B cell (primary cell): ENCODE results near the gene EPAS1. TPM values are rescaled to one million over a fixed set of nuclear protein-coding genes. Genes with fewer than 3 reads are reported as not detected.

Source experiments
- ATAC-seq: fragments of 200-7000 bp; cut with Tn5 transposase; one replicate; pipeline ENCODE4 v1.10.0; 2021; ENCODE audit warnings: low read depth, mild to moderate bottlenecking, moderate number of reproducible peaks, moderate library complexity
- CTCF ChIA-PET: fragments of 350-600 bp; sonication (Branson Sonifier 250); formaldehyde crosslinking; loops from one replicate; lab custom pipeline; 2021; ENCODE audit warnings: antibody characterized with exemption, inconsistent platforms; lab: Charles Lee
- POLR2A ChIA-PET: fragments of 350-600 bp; sonication (Branson Sonifier 250); formaldehyde crosslinking; loops from one replicate; lab custom pipeline; 2021; ENCODE audit warnings: antibody characterized with exemption; lab: Charles Lee
- DNase-seq: peaks from one replicate; pipeline ENCODE4 v3.0.0; 2013
- H2AFZ ChIP-seq: 2 replicates; pipeline ENCODE4 v1.6.1; 2012; ENCODE audit warnings: mild to moderate bottlenecking, low read depth, low read length; ENCODE audit not compliant: insufficient read depth, poor library complexity, severe bottlenecking
- H3K27ac ChIP-seq, 2 donors: 1 replicate in 1 of 2; 2 replicates in 1 of 2; pipeline ENCODE4 v1.5.1; 2012 to 2013; ENCODE audit warnings: low read length in 2 of 2, mild to moderate bottlenecking in 2 of 2, moderate library complexity in 1 of 2
- H3K27me3 ChIP-seq, 4 experiments: fragments of 200-600 bp in 1 of 4; sonication (generic) in 1 of 4; replicated peaks in 1 of 4; 1 replicate in 2 of 4; 2 replicates in 2 of 4; pipeline versions ENCODE4 v1.6.1 to v1.7.0; 2013 to 2016; ENCODE audit warnings: low read length in 3 of 4, mild to moderate bottlenecking in 2 of 4, mixed read lengths in 1 of 4, moderate library complexity in 1 of 4; ENCODE audit not compliant: insufficient read depth in 4 of 4, control insufficient read depth in 3 of 4; ENCODE audit errors: control extremely low read depth in 1 of 4
- H3K36me3 ChIP-seq, 2 experiments: replicated peaks in 1 of 2; 1 replicate in 1 of 2; 2 replicates in 1 of 2; pipeline versions ENCODE4 v1.6.1 to v1.7.1; 2013; ENCODE audit warnings: low read length in 1 of 2; ENCODE audit not compliant: insufficient read depth in 2 of 2, control insufficient read depth in 1 of 2; ENCODE audit errors: control extremely low read depth in 1 of 2, extremely low read depth in 1 of 2
- H3K4me1 ChIP-seq, 2 donors: fragments of 200-600 bp in 1 of 2; sonication (generic) in 1 of 2; 1 replicate in 1 of 2; 2 replicates in 1 of 2; pipeline versions ENCODE4 v1.5.1 to v1.6.1; 2013 to 2017; ENCODE audit warnings: low read length in 2 of 2; ENCODE audit not compliant: control insufficient read depth in 2 of 2, insufficient read depth in 2 of 2
- H3K4me2 ChIP-seq: replicated peaks from 2 replicates; pipeline ENCODE3; 2012; ENCODE audit warnings: mild to moderate bottlenecking, low read depth, low read length; ENCODE audit not compliant: poor library complexity, severe bottlenecking
- H3K4me3 ChIP-seq, 5 experiments: fragments of 200-600 bp in 1 of 5; sonication (generic) in 1 of 5; 1 replicate in 3 of 5; 2 replicates in 2 of 5; pipeline versions ENCODE4 v1.5.1 to v1.7.0; 2011 to 2016; ENCODE audit warnings: low read length in 4 of 5, mild to moderate bottlenecking in 4 of 5, low read depth in 2 of 5, control low read depth in 1 of 5, moderate library complexity in 1 of 5; ENCODE audit not compliant: insufficient read depth in 1 of 5; ENCODE audit errors: control extremely low read depth in 1 of 5, extremely low read depth in 1 of 5
- H3K79me2 ChIP-seq: fragments of 200-600 bp; sonication (generic); one replicate; pipeline ENCODE4 v1.6.0; 2016; ENCODE audit warnings: low read length; ENCODE audit not compliant: control insufficient read depth, insufficient read depth
- H3K9ac ChIP-seq: fragments of 200-600 bp; sonication (generic); 2 replicates; pipeline ENCODE4 v1.6.1; 2017; ENCODE audit warnings: mild to moderate bottlenecking, low read length, moderate library complexity
- H3K9me3 ChIP-seq, 3 donors: one replicate each; pipeline versions ENCODE4 v1.6.1 to v1.7.1; 2013; ENCODE audit warnings: low read length in 2 of 3; ENCODE audit not compliant: control insufficient read depth in 2 of 3, insufficient read depth in 1 of 3; ENCODE audit errors: control extremely low read depth in 1 of 3
- H4K20me1 ChIP-seq: 2 replicates; pipeline ENCODE4 v1.6.0; 2012; ENCODE audit warnings: mild to moderate bottlenecking, low read length; ENCODE audit not compliant: insufficient read depth, control insufficient read depth, poor library complexity, severe bottlenecking
- H3K27ac Mint-ChIP-seq: one replicate; pipeline ENCODE4 v1.8.0; 2021; ENCODE audit warnings: mixed read lengths
- H3K27me3 Mint-ChIP-seq: one replicate; pipeline ENCODE4 v1.8.0; 2021; ENCODE audit warnings: mixed read lengths
- H3K4me1 Mint-ChIP-seq: one replicate; pipeline ENCODE4 v1.8.0; 2021; ENCODE audit warnings: mixed read lengths
- H3K4me3 Mint-ChIP-seq: one replicate; pipeline ENCODE4 v1.8.0; 2021; ENCODE audit warnings: mixed read lengths
- H3K9me3 Mint-ChIP-seq: one replicate; pipeline ENCODE4 v1.8.0; 2022; ENCODE audit warnings: mixed read lengths; ENCODE audit not compliant: insufficient read depth
- CTCF ChIP-seq: fragments of 200-600 bp; IDR thresholded peaks from one replicate; pipeline ENCODE4 v1.8.0; 2022; ENCODE audit warnings: antibody characterized with exemption, mild to moderate bottlenecking
- EZH2 ChIP-seq: IDR thresholded peaks from 2 replicates; pipeline ENCODE4 v1.6.1; 2012; ENCODE audit warnings: borderline replicate concordance, low read depth, mild to moderate bottlenecking, moderate library complexity, low read length; ENCODE audit not compliant: insufficient read depth, poor library complexity, severe bottlenecking
- WGBS: methylation state at CpG from one replicate; pipeline ENCODE4 v1.1.5; 2013; ENCODE audit warnings: missing lambda C conversion rate; ENCODE audit not compliant: insufficient coverage; 5-methylcytosine and 5-hydroxymethylcytosine counted together
- intact Hi-C: fragments of 100-400 bp; cut with micrococcal nuclease; formaldehyde crosslinking; loops from one replicate; pipeline ENCODE4 v1.10.0; 2022
- polyA plus RNA-seq: library from polyadenylated mRNA; depleted of rRNA; stranded (reverse); fragments of >200 nt; gene quantifications from 2 replicates; pipeline ENCODE4 v1.2.3, GENCODE V29; 2012
- total RNA-seq, 2 donors: library from RNA; stranded (reverse); fragments of 120-200 nt in 1 of 2; gene quantifications; 1 replicate in 1 of 2; 2 replicates in 1 of 2; pipeline versions ENCODE4 v1.2.3 to v1.2.4, GENCODE V29; 2013 to 2022

The EPAS1 gene
- total and polyA plus RNA-seq, 2 donors (not counting 1 experiment from before 2014, with no cell fraction given): 0.06 to 0.37 TPM

DNA sequence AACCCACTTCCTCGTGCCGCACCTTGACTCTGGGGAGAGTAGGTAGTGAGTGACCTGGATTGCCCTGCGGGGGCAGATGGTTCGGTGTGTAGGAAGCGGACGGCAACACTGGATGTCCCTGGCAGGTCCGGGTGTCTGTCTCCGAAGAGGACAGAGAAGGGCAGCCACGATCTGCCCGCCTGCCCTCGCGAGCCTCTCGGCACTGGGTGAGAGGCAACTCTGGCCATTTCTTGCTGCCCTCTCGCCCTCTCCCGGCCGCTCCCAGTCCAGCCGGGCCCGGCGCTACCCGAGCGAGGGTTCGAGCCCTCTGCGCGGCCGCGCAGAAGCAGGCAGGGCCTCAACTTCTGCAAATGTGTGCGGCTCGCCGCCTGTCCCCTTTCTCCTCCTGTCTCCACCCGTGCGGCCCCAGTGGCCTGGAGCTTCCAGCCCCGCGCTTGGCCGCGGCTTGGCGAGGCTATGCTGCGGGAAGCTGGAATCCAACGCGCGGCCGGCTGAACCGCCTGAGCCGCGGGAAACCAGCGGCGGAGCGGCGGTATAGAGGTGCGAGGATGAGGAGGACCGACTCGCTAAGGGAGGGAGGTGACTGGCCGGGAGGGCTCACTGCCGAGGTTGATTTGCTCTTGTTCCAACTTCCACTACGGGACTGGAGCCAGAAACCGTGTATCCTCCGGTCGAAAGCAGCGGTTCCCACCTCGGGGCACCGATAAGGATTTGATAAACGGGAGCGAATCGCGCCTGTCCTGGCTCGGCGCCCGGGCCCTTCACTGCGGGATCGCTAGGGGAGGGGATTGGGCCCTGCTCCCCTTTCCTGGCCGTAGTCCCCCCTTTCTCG, 1.5 kb downstream of the EPAS1 start:
- peak overlapping the region; percentile 87 for H2AFZ ChIP-seq

More for the DNA sequence above, 1.5 kb downstream of the EPAS1 start:
- H3K4me3 ChIP-seq: peak overlapping the region; percentile 66 to 85 (median 71)
- DNase-seq: peak; percentile 65
- no peak for ATAC-seq
- no peaks in the 10 kb centered on the region for H3K36me3 ChIP-seq
- Mint-ChIP-seq H3K4me1 (peaks cover 22% of the 10 kb centered on the region), H3K27me3 (peaks cover 61% of the 10 kb centered on the region), H3K27ac (no peak overlapping the region), H3K4me3 (peak overlapping the region; percentile 92), H3K9me3 (no peaks in the 10 kb centered on the region)
- intact Hi-C loops: no loop called here
- H3K4me2 ChIP-seq: peak overlapping the region; percentile 94
- ChIA-PET CTCF (interaction anchor here (0.5 kb wide), 1 partner anchor 1806 kb away, joined by 3 read pairs; no protein-coding TSS in a partner anchor), POLR2A (no interaction called here)
- peaks cover 0 to 28% (median 0%) of the 10 kb centered on the region in 3 donors for H3K9me3 ChIP-seq
- peaks cover 29 to 30% of the 10 kb centered on the region in 2 donors for H3K4me1 ChIP-seq
- peak overlapping the region; percentile 69 for H3K9ac ChIP-seq
- no peak overlapping the region for H3K27ac ChIP-seq
- TF ChIP-seq CTCF: no peak
- peak; percentile 41 for TF ChIP-seq EZH2
- WGBS: 4% methylated on average over 71 of the region's 71 CpGs
- peaks cover 0 to 72% (median 37%) of the 10 kb centered on the region in 4 experiments for H3K27me3 ChIP-seq
- no peaks in the 10 kb centered on the region for H3K79me2 ChIP-seq
- H4K20me1 ChIP-seq: peaks cover 10% of the 10 kb centered on the region
